Mononuclear cell (primary cell): ENCODE data around the gene EDC4. TPM values are rescaled to one million over a fixed set of nuclear protein-coding genes. Genes with fewer than 3 reads are reported as not detected.
"Not testable (repeated sequence)": the region's sequence is repeated elsewhere in the genome, so short reads cannot be mapped to it uniquely, and the experiment has no call there.

ENCODE experiments used
- H3K27me3 ChIP-seq: 2 replicates; pipeline ENCODE4 v1.6.0; 2011; ENCODE audit warnings: low read length, control low read depth; ENCODE audit not compliant: insufficient read depth
- H3K4me1 ChIP-seq: 2 replicates; pipeline ENCODE4 v1.5.1; 2011; ENCODE audit warnings: mild to moderate bottlenecking, low read length, control low read depth; ENCODE audit not compliant: insufficient read depth
- H3K4me3 ChIP-seq: 2 replicates; pipeline ENCODE4 v1.5.1; 2011; ENCODE audit warnings: mild to moderate bottlenecking, low read length, moderate library complexity
- H3K9me3 ChIP-seq: 2 replicates; pipeline ENCODE4 v1.5.1; 2011; ENCODE audit warnings: low read depth, mild to moderate bottlenecking, control low read depth, low read length
- total RNA-seq: library from RNA; depleted of rRNA; stranded (reverse); fragments of >200 nt; gene quantifications from one replicate; pipeline ENCODE4 v1.2.3, GENCODE V29; 2012

Gene EDC4, protein sequence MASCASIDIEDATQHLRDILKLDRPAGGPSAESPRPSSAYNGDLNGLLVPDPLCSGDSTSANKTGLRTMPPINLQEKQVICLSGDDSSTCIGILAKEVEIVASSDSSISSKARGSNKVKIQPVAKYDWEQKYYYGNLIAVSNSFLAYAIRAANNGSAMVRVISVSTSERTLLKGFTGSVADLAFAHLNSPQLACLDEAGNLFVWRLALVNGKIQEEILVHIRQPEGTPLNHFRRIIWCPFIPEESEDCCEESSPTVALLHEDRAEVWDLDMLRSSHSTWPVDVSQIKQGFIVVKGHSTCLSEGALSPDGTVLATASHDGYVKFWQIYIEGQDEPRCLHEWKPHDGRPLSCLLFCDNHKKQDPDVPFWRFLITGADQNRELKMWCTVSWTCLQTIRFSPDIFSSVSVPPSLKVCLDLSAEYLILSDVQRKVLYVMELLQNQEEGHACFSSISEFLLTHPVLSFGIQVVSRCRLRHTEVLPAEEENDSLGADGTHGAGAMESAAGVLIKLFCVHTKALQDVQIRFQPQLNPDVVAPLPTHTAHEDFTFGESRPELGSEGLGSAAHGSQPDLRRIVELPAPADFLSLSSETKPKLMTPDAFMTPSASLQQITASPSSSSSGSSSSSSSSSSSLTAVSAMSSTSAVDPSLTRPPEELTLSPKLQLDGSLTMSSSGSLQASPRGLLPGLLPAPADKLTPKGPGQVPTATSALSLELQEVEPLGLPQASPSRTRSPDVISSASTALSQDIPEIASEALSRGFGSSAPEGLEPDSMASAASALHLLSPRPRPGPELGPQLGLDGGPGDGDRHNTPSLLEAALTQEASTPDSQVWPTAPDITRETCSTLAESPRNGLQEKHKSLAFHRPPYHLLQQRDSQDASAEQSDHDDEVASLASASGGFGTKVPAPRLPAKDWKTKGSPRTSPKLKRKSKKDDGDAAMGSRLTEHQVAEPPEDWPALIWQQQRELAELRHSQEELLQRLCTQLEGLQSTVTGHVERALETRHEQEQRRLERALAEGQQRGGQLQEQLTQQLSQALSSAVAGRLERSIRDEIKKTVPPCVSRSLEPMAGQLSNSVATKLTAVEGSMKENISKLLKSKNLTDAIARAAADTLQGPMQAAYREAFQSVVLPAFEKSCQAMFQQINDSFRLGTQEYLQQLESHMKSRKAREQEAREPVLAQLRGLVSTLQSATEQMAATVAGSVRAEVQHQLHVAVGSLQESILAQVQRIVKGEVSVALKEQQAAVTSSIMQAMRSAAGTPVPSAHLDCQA (N-terminal part only)
- 48.1 TPM for total RNA-seq

DNA sequence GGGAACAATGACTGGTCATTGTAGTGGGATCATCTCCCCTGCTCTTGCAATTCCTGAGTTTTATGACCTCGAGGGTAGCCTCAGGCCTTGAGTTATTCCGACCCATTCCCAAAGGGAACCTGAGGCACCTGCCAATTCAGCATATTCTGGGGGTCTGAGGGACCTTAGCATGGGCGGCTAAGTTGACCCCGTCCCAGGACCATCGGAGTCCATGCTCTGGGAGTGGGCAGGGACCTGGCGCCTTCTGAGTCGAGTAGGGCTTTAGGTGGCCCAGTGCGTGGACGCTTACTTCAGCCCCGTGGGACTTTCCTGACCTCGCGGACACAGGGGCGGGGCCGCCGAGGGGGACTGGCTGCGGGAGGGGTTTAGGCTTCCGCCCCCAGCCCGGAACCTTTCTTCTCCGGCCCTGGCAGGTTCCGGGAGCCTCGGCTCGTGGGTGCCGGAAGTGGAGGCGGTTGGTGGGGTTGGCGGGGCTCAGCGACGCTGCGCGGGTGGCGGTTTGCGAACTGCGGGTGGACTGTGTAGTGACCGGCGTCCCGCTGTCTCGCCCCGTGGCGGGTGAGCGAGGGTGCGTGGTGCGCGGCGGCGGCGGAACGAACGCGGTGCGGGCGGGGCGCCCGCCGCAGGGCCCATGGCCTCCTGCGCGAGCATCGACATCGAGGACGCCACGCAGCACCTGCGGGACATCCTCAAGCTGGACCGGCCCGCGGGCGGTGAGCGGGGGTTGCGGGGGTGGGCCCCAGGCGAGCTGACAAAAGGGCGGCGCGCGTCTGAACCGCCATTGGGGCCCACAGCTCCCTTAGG is at the start of gene EDC4:
EDC4 (plus strand) TSS at position 422 of the 804 bp plus-strand sequence; CDS start at position 632, 210 bp downstream.
- Histone ChIP-seq H3K4me1 (peaks cover 36% of the 10 kb centered on the region), H3K4me3 (peak within 1 kb of the TSS; percentile 91), H3K27me3 (no peaks in the 10 kb centered on the region), H3K9me3 (no peaks in the 10 kb centered on the region)

DNA sequence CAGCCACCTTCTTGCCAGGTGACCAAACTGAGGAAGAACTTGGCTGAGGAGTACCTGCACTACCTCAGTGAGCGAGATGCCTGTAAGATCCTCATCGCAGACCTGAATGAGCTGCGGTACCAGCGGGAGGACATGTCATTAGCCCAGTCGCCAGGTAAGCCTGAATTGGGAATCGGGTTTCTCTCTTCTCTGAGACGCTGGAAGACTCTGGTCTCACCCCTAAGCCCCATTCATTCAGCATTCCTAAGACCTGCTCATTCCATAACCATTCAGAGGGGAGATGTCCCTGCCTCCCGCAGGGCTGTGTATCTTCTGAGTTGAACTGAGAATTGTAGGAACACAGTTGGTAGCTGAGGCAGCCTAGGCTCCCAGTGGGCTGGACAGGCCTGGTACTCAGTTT is 47.7 kb upstream of the EDC4 start:
- Histone ChIP-seq H3K4me3 (no peak overlapping the region), H3K9me3 (no peaks in the 10 kb centered on the region), H3K27me3 (no peaks in the 10 kb centered on the region), H3K4me1 (no peaks in the 10 kb centered on the region)

DNA sequence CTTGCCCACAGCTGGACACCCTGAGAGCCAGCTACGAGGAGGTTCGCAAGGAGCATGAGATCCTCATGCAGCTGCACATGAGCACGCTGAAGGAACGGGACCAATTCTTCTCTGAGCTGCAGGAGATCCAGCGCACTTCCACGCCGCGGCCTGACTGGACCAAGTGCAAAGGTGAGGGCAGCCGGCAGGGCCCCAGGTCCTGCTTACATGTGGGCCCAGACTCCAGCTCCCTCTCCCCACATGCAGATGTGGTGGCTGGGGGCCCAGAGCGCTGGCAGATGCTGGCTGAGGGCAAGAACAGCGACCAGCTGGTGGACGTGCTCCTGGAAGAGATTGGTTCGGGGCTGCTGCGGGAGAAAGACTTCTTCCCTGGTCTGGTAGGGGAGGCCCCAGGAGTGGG is 46.9 kb upstream of the EDC4 start:
- Histone ChIP-seq H3K4me1 (no peaks in the 10 kb centered on the region), H3K27me3 (no peaks in the 10 kb centered on the region), H3K9me3 (no peaks in the 10 kb centered on the region), H3K4me3 (no peak overlapping the region)

DNA sequence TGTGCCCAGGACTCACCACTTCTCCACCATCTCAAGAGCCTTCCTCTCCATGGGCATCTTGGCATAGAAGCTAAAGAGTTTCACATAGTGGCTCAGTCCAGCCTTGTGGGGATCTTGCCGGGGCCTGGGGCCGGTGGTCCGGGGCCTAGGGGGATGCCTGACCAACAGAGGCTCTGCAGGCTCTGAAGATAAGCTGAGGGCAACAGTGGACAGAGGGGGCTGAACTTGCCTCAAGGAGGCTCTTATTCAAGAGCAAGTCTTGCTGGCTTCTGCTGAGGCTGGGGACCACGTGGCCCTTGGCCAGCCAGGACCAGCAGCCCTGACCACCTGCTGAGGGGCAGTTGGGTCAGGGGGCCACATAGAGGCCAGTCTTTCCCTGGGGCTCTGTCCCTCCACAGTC is 44.2 kb upstream of the EDC4 start:
- Histone ChIP-seq H3K9me3 (no peaks in the 10 kb centered on the region), H3K4me3 (no peak overlapping the region), H3K27me3 (no peaks in the 10 kb centered on the region), H3K4me1 (peaks cover 10% of the 10 kb centered on the region)

DNA sequence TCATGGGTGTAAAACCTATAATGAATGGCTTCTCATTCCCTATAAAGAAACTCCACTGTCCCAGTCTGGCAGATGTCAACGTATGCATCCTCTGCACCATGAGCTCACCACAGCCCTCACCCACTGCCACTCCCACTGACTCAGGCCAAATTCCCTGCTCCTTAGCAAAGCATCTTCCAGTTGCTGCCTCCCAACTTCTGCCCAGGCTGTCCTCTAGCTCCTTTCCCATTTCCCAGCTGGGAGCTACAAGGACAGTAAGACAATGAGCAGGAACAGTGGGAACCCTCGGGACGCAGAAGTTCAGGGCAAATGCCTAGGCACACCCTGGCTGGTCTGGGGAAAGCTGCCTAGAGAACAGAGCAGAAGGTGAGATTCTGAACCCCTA is 39.8 kb upstream of the EDC4 start:
- peaks cover 17% of the 10 kb centered on the region for H3K4me1 ChIP-seq
- no peaks in the 10 kb centered on the region for H3K9me3 ChIP-seq
- peak overlapping the region; percentile 58 for H3K4me3 ChIP-seq
- H3K27me3 ChIP-seq = no peaks in the 10 kb centered on the region

DNA sequence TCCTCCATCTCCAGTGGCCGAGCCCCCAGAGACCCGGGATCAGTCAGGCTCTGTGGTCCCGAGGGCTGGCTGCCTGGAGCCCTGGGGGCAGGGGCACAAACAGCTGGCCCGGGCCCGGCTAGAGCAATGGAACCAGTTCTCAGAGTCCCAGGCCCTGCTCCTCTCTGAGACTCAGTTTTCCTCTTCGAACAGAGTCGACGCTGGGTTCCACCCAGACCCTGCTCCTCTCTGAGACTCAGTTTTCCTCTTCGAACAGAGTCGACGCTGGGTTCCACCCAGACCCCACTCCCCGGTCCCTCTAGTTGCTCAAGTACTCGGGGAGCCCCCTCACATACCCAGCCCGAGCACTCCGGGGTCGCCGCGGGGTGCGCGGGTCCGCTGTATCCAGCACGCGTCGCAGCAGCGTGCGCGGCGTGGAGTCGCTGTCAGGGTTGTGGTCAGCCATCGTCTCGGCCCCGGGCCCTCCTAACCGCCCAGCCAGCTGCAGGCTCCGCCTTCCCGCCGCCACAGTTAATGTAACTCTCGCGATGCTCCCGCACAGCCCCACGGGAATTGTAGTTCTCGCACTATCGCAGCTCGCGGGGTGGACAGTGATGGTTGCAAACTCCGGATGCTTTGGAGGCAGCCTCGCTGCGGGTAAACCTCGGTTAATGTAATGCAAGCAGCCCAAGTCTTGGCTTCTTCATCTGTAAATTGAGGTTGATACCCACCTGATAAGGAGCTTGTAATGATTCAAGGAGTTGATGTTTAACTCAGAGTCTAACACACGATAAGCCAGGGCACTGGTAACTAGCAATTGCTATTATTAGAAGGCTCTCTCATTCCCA is 39.2 kb upstream of the EDC4 start:
- Histone ChIP-seq H3K9me3 (no peaks in the 10 kb centered on the region), H3K4me1 (peaks cover 17% of the 10 kb centered on the region), H3K4me3 (peak overlapping the region; percentile 58), H3K27me3 (no peaks in the 10 kb centered on the region)

DNA sequence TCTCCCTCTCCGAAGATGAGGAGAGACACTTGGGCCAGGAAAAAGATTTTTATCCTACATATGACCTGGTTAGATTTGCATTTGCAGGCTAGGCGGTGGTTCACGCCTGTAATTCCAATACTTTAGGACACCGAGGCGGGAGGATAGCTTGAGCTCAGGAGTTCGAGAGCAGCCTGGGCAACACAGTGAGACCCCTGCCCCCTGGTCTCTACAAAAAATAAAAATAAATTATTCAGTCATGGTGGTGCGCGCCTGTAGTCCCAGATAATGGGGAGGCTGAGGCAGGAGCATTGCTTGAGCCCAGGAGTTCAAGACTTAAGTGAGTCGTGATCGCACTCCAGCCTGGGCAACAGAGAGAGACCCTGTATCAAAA is 38.6 kb upstream of the EDC4 start:
- Histone ChIP-seq H3K4me3 (peak overlapping the region; percentile 58), H3K27me3 (no peaks in the 10 kb centered on the region), H3K9me3 (no peaks in the 10 kb centered on the region), H3K4me1 (peaks cover 17% of the 10 kb centered on the region)

DNA sequence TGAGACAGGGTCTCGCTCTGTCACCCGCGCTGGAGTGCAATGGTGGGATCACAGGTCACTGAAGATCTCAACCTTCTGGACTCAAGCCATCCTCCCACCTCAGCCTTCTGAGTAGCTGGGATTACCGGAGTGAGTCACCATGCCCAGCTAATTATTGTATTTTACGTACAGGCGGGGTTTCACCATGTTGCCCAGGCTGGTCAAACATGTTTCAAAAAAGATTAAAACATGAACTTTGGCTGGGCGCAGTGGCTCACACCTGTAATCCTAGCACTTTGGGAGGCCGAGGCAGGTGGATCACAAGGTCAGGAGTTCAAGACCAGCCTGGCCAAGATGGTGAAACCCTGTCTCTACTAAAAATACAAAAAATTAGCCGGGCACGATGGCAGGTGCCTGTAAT is 35.7 kb upstream of the EDC4 start:
- peaks cover 23% of the 10 kb centered on the region for H3K4me1 ChIP-seq
- H3K4me3 ChIP-seq, H3K27me3 ChIP-seq, H3K9me3 ChIP-seq: not testable (repeated sequence)

DNA sequence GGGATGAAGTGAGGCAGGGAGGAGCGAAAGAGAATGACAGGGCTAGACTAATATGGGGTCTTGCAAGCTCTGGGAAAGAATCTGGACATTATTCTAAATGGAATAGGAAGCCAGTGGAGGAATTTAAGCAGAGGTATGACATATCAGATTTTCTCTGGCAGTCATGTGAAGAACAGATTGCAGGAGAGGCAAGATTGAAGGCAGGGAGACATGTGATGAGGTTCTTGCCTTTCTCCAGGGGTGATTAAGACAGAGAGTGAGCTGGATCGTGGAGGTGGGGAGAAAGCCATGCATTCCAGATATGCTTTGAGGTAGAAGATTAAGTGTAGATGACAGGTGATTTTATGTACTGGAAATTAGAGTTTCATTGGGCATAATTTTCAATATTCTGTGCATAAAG is 35.0 kb upstream of the EDC4 start:
- H3K4me1 ChIP-seq = peaks cover 20% of the 10 kb centered on the region
- no peak overlapping the region for H3K4me3 ChIP-seq
- no peaks in the 10 kb centered on the region for H3K27me3 ChIP-seq
- no peaks in the 10 kb centered on the region for H3K9me3 ChIP-seq

DNA sequence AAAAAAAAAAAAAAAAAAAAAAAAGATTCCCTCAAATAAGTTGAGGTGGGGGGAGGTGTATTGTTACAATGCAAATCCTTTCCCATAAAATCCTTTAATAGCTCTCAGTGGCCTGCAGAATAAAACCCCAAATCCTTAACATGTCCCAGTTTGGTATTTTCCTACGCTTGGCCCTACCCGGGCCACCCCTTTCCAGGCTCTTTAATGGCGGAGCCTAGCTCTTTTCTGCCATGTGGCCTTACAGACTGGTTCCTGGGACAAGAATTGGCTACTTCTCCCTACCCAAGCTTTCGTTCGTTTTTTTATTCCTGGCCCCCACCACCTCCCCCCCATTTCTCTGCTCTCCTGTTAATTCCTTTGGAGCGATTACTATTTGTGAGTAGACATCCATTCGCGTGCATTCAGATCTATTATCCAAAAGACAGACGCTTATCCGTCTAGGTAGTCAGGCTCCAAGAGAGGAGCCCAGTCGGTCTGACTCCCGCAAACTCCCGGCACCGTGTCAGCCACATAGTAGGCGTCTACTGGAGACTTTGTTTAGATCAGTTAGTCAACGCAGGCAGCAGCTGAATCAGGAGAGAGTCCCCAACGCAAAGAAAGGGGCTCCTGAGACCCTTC is 31.5 kb upstream of the EDC4 start:
- no peaks in the 10 kb centered on the region for H3K9me3 ChIP-seq
- H3K4me3 ChIP-seq = peak overlapping the region; percentile 84
- H3K4me1 ChIP-seq = peaks cover 40% of the 10 kb centered on the region
- no peaks in the 10 kb centered on the region for H3K27me3 ChIP-seq

DNA sequence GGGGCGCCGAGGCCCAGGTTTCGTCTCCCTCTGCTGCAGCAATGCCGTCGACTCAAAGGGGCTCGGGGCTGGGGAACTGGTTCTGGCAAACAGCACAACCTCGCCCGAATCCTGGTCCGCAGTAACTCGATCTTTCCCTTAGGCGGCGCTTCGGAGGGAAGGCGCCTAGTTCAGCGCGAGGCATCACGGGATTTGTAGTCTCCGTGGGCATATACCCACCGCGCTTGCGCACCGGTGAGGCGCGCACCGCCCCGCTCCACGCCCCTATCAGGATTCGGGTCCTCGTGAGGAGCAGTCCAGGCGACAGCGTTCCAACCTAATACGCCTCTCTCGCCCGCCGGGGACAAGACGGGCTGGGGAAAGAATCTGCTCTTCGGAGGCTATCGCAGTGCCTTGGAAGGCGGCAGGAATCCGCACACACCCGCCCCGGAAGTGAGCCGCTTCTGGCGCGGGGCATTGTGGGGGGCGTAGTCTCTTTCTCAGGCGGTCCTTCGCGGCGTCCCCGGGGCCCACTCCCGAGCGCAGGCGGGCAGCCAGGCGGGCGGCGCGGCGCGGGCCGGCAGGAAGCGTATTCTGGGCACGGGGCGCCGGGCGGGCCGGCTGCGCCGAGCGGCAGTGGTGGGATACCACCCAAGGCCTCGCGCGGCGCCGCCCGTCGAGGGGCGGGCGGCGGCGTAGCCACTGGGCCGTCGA is 30.9 kb upstream of the EDC4 start, which contains the start of gene THAP11:
THAP11 (plus strand) TSS at position 505 of the 693 bp plus-strand sequence. CDS start 235 bp downstream, outside the sequence.
- peaks cover 41% of the 10 kb centered on the region for H3K4me1 ChIP-seq
- peak within 1 kb of the TSS; percentile 84 for H3K4me3 ChIP-seq
- no peaks in the 10 kb centered on the region for H3K9me3 ChIP-seq
- no peaks in the 10 kb centered on the region for H3K27me3 ChIP-seq

DNA sequence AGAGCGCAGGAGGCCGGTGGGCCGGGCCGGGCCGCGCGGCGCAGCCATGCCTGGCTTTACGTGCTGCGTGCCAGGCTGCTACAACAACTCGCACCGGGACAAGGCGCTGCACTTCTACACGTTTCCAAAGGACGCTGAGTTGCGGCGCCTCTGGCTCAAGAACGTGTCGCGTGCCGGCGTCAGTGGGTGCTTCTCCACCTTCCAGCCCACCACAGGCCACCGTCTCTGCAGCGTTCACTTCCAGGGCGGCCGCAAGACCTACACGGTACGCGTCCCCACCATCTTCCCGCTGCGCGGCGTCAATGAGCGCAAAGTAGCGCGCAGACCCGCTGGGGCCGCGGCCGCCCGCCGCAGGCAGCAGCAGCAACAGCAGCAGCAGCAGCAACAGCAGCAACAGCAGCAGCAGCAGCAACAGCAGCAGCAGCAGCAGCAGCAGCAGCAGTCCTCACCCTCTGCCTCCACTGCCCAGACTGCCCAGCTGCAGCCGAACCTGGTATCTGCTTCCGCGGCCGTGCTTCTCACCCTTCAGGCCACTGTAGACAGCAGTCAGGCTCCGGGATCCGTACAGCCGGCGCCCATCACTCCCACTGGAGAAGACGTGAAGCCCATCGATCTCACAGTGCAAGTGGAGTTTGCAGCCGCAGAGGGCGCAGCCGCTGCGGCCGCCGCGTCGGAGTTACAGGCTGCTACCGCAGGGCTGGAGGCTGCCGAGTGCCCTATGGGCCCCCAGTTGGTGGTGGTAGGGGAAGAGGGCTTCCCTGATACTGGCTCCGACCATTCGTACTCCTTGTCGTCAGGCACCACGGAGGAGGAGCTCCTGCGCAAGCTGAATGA is 30.1 kb upstream of the EDC4 start:
- Histone ChIP-seq H3K9me3 (no peaks in the 10 kb centered on the region), H3K27me3 (no peaks in the 10 kb centered on the region), H3K4me3 (peak overlapping the region; percentile 84), H3K4me1 (peaks cover 46% of the 10 kb centered on the region)
